K562 (cell line): ENCODE measurements around the gene HSD11B1.

Source experiments
- HNRNPK ChIP-seq: fragments of 200-400 bp; formaldehyde crosslinking; IDR thresholded peaks from one replicate; pipeline ENCODE4 v1.6.1; 2018; ENCODE audit warnings: mild to moderate bottlenecking, low read depth, low read length; ENCODE audit not compliant: poor library complexity, severe bottlenecking
- NONO ChIP-seq, 2 experiments: fragments of 200-400 bp in 1 of 2; fragments of 450-650 bp in 1 of 2; formaldehyde crosslinking in 1 of 2; IDR thresholded peaks; 2 replicates each; pipeline ENCODE4 v1.6.1; 2017; ENCODE audit warnings: low read depth in 2 of 2, mild to moderate bottlenecking in 2 of 2, moderate library complexity in 2 of 2, low read length in 1 of 2
- RCOR1 ChIP-seq, 2 experiments: IDR thresholded peaks; 2 replicates each; pipeline ENCODE4 v1.6.1; 2012; ENCODE audit warnings: low read depth in 2 of 2, low read length in 2 of 2, borderline replicate concordance in 1 of 2, improper control_type of control experiment in 1 of 2
- RFX5 ChIP-seq: IDR thresholded peaks from 2 replicates; pipeline ENCODE4 v1.6.1; 2011; ENCODE audit warnings: low read depth, mild to moderate bottlenecking, improper control_type of control experiment, low read length
- TOE1 ChIP-seq, 2 experiments: fragments of 450-650 bp in 1 of 2; sonication (generic) in 1 of 2; formaldehyde crosslinking in 1 of 2; IDR thresholded peaks; 2 replicates each; pipeline versions ENCODE4 v1.7.1 to v1.8.0; 2016 to 2022; ENCODE audit warnings: borderline replicate concordance in 2 of 2, mild to moderate bottlenecking in 2 of 2, antibody characterized with exemption in 1 of 2, inconsistent platforms in 1 of 2, low read depth in 1 of 2, missing genetic modification reagents in 1 of 2, moderate library complexity in 1 of 2
- ZNF354B ChIP-seq: fragments of 250-450 bp; sonication (Bioruptor Pico); IDR thresholded peaks from 2 replicates; pipeline ENCODE4 v1.4.0; 2020
- ZNF644 ChIP-seq: fragments of 200-800 bp; sonication (Bioruptor generic); IDR thresholded peaks from 2 replicates; pipeline ENCODE4 v1.6.1; 2016; ENCODE audit warnings: low read depth, missing genetic modification characterization, missing compliant biosample characterization
- TF ChIP-seq, protein P1 (sequence below): fragments of 450-650 bp; IDR thresholded peaks from 2 replicates; pipeline ENCODE4 v1.6.1; 2016; ENCODE audit warnings: antibody characterized with exemption

DNA sequence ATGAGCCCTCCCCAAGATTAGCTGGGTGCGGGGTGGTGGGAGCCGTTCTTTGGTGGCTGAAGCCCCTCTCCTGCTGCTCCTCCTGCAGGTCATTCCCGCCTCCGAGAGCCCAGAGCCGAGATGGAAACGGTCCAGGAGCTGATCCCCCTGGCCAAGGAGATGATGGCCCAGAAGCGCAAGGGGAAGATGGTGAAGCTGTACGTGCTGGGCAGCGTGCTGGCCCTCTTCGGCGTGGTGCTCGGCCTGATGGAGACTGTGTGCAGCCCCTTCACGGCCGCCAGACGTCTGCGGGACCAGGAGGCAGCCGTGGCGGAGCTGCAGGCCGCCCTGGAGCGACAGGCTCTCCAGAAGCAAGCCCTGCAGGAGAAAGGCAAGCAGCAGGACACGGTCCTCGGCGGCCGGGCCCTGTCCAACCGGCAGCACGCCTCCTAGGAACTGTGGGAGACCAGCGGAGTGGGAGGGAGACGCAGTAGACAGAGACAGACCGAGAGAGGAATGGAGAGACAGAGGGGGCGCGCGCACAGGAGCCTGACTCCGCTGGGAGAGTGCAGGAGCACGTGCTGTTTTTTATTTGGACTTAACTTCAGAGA is 29.0 kb upstream of the HSD11B1 start:
- TF ChIP-seq ZNF644 (tag) (no peak), ZNF354B (no peak), NONO (IDR thresholded peaks at IDR 0.05; ENCODE audit: low read depth in 2 of 2, low read length in 1 of 2) (no peak), TOE1 (IDR thresholded peaks at IDR 0.05; ENCODE audit: borderline replicate concordance) (no peak), TOE1 (CRISPR knock-in tag; IDR thresholded peaks at IDR 0.05; ENCODE audit: borderline replicate concordance, low read depth) (no peak), RCOR1 (IDR thresholded peaks at IDR 0.05; ENCODE audit: borderline replicate concordance in 1 of 2, low read depth in 2 of 2, low read length in 2 of 2) (no peak), RFX5 (no peak), HNRNPK (no peak)
- TF ChIP-seq, protein P1, sequence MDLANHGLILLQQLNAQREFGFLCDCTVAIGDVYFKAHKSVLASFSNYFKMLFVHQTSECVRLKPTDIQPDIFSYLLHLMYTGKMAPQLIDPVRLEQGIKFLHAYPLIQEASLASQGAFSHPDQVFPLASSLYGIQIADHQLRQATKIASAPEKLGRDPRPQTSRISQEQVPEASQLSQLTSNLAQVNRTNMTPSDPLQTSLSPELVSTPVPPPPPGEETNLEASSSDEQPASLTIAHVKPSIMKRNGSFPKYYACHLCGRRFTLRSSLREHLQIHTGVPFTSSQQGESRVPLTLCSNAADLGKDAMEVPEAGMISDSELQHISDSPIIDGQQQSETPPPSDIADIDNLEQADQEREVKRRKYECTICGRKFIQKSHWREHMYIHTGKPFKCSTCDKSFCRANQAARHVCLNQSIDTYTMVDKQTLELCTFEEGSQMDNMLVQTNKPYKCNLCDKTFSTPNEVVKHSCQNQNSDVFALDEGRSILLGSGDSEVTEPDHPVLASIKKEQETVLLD: no peak
